GM12872 (cell line): ENCODE data around the gene PDE6C.

Experiments used
- CTCF ChIP-seq: IDR thresholded peaks from 3 replicates; pipeline ENCODE4 v1.5.1; 2011; ENCODE audit warnings: low read depth, mild to moderate bottlenecking, low read length, moderate library complexity; ENCODE audit not compliant: insufficient read depth

Gene PDE6C

GRCh38 chr10:93615576-93616235, 3.4 kb downstream of the PDE6C start:
- no peak for TF ChIP-seq CTCF

GRCh38 chr10:93620925-93621324, 8.6 kb downstream of the PDE6C start:
- no peak for TF ChIP-seq CTCF

GRCh38 chr10:93622942-93623341, 10.6 kb downstream of the PDE6C start:
- no peak for TF ChIP-seq CTCF

GRCh38 chr10:93628858-93629257, 16.5 kb downstream of the PDE6C start:
- TF ChIP-seq CTCF: no peak

DNA sequence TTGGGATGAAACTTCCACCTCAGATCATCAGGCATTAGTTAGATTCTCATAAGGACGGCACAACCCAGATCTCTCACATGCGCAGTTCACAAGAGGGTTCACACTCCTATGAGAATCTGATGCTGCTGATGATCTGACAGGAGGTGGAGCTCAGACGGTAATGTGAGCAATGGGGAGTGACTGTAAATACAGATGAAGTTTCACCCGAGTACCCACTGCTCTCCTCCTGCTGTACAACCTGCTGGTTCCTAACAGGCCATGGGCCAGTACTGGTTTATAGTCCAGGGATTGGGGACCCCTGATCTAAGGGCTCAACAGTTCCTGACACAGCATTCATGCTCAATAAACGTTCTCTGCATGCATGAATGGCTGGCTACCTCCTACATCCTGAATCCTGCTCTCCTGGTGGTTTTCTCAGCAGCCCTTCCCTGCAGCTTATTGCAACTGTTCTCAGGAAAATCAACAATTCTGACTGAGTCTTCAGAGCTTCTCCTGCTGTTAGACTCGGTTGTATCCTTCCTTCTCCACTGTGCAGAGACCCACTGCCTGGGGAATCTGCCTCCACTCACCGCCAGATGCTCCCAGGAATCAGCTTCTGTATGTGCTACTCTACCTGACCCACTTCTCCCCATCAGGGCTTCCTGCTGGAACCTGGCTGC, 17.4 kb downstream of the PDE6C start:
- no peak for TF ChIP-seq CTCF

DNA sequence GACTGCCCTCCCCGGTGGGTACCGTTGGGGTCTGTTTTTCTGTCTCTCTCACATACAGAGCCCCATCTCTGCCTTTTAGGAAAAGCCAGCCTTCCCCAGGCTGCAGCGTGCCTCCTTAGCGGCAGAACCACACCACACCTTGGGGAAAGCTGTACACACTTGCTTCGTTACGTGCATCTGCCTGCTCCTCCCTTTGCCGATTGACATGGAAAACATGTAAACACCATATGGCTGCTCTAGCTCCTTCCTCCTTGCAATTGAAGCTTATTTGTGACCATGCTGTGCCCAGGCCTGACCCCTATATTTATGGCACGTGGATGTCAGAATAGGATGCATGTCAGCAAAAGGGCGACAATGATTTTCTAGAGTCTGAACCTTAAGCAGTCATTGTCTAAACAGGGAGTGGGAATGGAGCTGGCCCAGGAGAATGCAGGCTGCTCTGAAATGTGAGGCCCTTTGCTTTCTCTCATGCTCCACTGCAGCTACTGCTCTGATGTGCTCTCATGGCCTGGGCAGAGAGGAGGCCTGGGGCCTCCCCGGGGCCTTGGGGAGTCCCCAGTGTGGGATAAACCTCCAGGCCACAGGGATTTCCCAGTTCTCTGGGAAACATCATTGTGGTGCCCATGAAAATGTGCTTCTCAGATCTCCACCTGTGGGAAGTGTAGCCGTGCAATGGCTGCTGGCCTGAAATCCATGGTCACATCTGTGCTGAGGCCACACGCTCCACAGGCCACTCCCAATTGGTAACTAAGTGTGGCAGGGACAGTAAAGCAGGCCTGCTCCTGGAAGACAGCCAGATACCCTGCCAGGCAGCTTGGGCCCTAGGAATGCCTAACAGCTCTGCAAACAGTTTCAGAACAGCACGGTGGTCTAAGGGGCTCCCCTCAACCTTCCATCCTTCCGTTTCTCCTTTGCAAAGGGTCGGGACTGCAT, 18.6 kb downstream of the PDE6C start:
- no peak for TF ChIP-seq CTCF

- TF ChIP-seq CTCF: no peak
Measured at GRCh38 chr10:93639791-93640190, 27.5 kb downstream of the PDE6C start.
